H1 (cell line): ENCODE results near the gene PRKCA. TPM values are rescaled to one million over a fixed set of nuclear protein-coding genes. Genes with fewer than 3 reads are reported as not detected.

ENCODE experiments used
- CTCF ChIA-PET: fragments of 300-600 bp; sonication (Branson Sonifier 250); formaldehyde crosslinking; loops from one replicate; lab custom pipeline; 2021; ENCODE audit not compliant: partially characterized antibody; lab: Charles Lee
- POLR2A ChIA-PET: fragments of 300-600 bp; sonication (Branson Sonifier 250); formaldehyde crosslinking; loops from one replicate; lab custom pipeline; 2021; ENCODE audit warnings: inconsistent platforms; ENCODE audit not compliant: partially characterized antibody; lab: Charles Lee
- DNase-seq, 2 experiments: peaks; one replicate each; pipeline versions ENCODE4 v3.0.0 to v3.0.0-alpha.2; 2010 to 2022; ENCODE audit warnings: low spot score in 2 of 2, low read depth in 1 of 2, mixed read lengths in 1 of 2
- FAIRE-seq: peaks from 2 replicates; lab custom pipeline; 2011; peaks lifted over from hg19 to GRCh38; lab: Jason Lieb, UNC
- H2AFZ ChIP-seq: 2 replicates; pipeline ENCODE4 v1.8.1; 2012; ENCODE audit warnings: low read length, inconsistent platforms
- H2AK5ac ChIP-seq: 2 replicates; pipeline ENCODE4 v1.6.1; 2013; ENCODE audit warnings: low read depth, low read length
- H2BK120ac ChIP-seq: replicated peaks from 2 replicates; pipeline ENCODE3; 2013; ENCODE audit warnings: low read depth, low read length, inconsistent platforms
- H2BK12ac ChIP-seq: 2 replicates; pipeline ENCODE4 v1.6.1; 2013; ENCODE audit warnings: low read depth, low read length
- H2BK15ac ChIP-seq: 2 replicates; pipeline ENCODE4 v1.6.1; 2013; ENCODE audit warnings: low read length
- H2BK20ac ChIP-seq: 2 replicates; pipeline ENCODE4 v1.6.1; 2013; ENCODE audit warnings: low read length
- H2BK5ac ChIP-seq: 2 replicates; pipeline ENCODE4 v1.6.1; 2013; ENCODE audit warnings: low read depth, low read length
- H3K14ac ChIP-seq: 2 replicates; pipeline ENCODE4 v1.6.1; 2013; ENCODE audit warnings: inconsistent platforms; ENCODE audit not compliant: insufficient read length
- H3K18ac ChIP-seq: 2 replicates; pipeline ENCODE4 v1.6.1; 2013; ENCODE audit warnings: low read length; ENCODE audit errors: extremely low read depth
- H3K23ac ChIP-seq: 2 replicates; pipeline ENCODE4 v1.6.1; 2013; ENCODE audit warnings: inconsistent platforms; ENCODE audit not compliant: insufficient read length
- H3K23me2 ChIP-seq: 2 replicates; pipeline ENCODE4 v1.6.1; 2013; ENCODE audit warnings: low read depth, low read length
- H3K27ac ChIP-seq: 2 replicates; pipeline ENCODE4 v1.6.1; 2011; ENCODE audit warnings: low read depth, low read length, inconsistent platforms
- H3K27me3 ChIP-seq, 4 experiments: replicated peaks in 1 of 4; 1 replicate in 1 of 4; 2 replicates in 3 of 4; pipeline versions ENCODE4 v1.6.1 to v1.8.1; 2011 to 2013; ENCODE audit warnings: low read length in 3 of 4, mild to moderate bottlenecking in 3 of 4, inconsistent platforms in 2 of 4, mixed read lengths in 2 of 4, moderate library complexity in 1 of 4; ENCODE audit not compliant: control insufficient read depth in 3 of 4, insufficient read depth in 3 of 4; ENCODE audit errors: extremely low read depth in 1 of 4
- H3K36me3 ChIP-seq, 4 experiments: 2 replicates each; pipeline versions ENCODE4 v1.6.1 to v1.8.1; 2011 to 2013; ENCODE audit warnings: mild to moderate bottlenecking in 4 of 4, low read length in 3 of 4, moderate library complexity in 2 of 4, control low read depth in 1 of 4, inconsistent platforms in 1 of 4; ENCODE audit not compliant: insufficient read depth in 4 of 4, control insufficient read depth in 2 of 4
- H3K4ac ChIP-seq: replicated peaks from 2 replicates; pipeline ENCODE3; 2013; ENCODE audit warnings: low read length, low read depth, mixed read lengths, inconsistent platforms; ENCODE audit not compliant: insufficient read length
- H3K4me1 ChIP-seq, 4 experiments: replicated peaks in 1 of 4; 1 replicate in 1 of 4; 2 replicates in 3 of 4; pipeline versions ENCODE4 v1.6.1 to v1.8.1; 2011 to 2013; ENCODE audit warnings: low read length in 3 of 4, inconsistent platforms in 2 of 4, mixed read lengths in 1 of 4; ENCODE audit not compliant: insufficient read depth in 4 of 4, control insufficient read depth in 3 of 4
- H3K4me2 ChIP-seq, 2 experiments: 2 replicates each; pipeline versions ENCODE4 v1.6.1 to v1.8.1; 2011 to 2013; ENCODE audit warnings: low read depth in 2 of 2, low read length in 2 of 2, control low read depth in 1 of 2, inconsistent platforms in 1 of 2, mild to moderate bottlenecking in 1 of 2; ENCODE audit not compliant: insufficient read depth in 1 of 2
- H3K4me3 ChIP-seq, 4 experiments: fragments of 200-600, 300-600 bp in 1 of 4; sonication (generic), shearing (Covaris generic), sonication (Bioruptor Twin) in 1 of 4; 2 replicates each; pipeline versions ENCODE4 v1.5.1 to v1.8.1; 2011 to 2016; ENCODE audit warnings: low read length in 4 of 4, low read depth in 3 of 4, control low read depth in 2 of 4, inconsistent platforms in 2 of 4, mild to moderate bottlenecking in 2 of 4, mixed read lengths in 1 of 4, moderate library complexity in 1 of 4; ENCODE audit not compliant: insufficient read depth in 2 of 4; ENCODE audit errors: extremely low read depth in 1 of 4
- H3K56ac ChIP-seq: replicated peaks from 2 replicates; pipeline ENCODE3; 2013; ENCODE audit warnings: low read depth, mild to moderate bottlenecking, mixed read lengths, low read length, inconsistent platforms; ENCODE audit not compliant: insufficient read length
- H3K79me1 ChIP-seq: 2 replicates; pipeline ENCODE4 v1.6.1; 2013; ENCODE audit warnings: low read depth, low read length, control low read depth
- H3K79me2 ChIP-seq, 2 experiments: 2 replicates each; pipeline versions ENCODE4 v1.6.1 to v1.8.1; 2012 to 2013; ENCODE audit warnings: low read length in 2 of 2, mild to moderate bottlenecking in 2 of 2, inconsistent platforms in 1 of 2; ENCODE audit not compliant: insufficient read depth in 2 of 2, control insufficient read depth in 1 of 2
- H3K9ac ChIP-seq, 4 experiments: replicated peaks in 1 of 4; 1 replicate in 1 of 4; 2 replicates in 3 of 4; pipeline versions ENCODE4 v1.6.1 to v1.8.1; 2011 to 2013; ENCODE audit warnings: low read depth in 3 of 4, low read length in 3 of 4, control low read depth in 2 of 4, mild to moderate bottlenecking in 2 of 4, moderate library complexity in 2 of 4, inconsistent platforms in 1 of 4; ENCODE audit errors: extremely low read depth in 1 of 4
- H3K9me3 ChIP-seq, 2 experiments: 2 replicates each; pipeline versions ENCODE4 v1.6.1 to v1.8.1; 2012 to 2013; ENCODE audit warnings: mild to moderate bottlenecking in 2 of 2, moderate library complexity in 2 of 2, control low read depth in 1 of 2, inconsistent platforms in 1 of 2, low read depth in 1 of 2, low read length in 1 of 2, mixed read lengths in 1 of 2; ENCODE audit not compliant: insufficient read depth in 2 of 2
- H4K20me1 ChIP-seq, 2 experiments: replicated peaks in 1 of 2; 2 replicates each; pipeline versions ENCODE3 to v1.8.1; 2011 to 2013; ENCODE audit warnings: inconsistent platforms in 2 of 2, low read length in 2 of 2, mild to moderate bottlenecking in 1 of 2; ENCODE audit not compliant: insufficient read depth in 2 of 2, control insufficient read depth in 1 of 2
- H4K5ac ChIP-seq: 2 replicates; pipeline ENCODE4 v1.6.1; 2013; ENCODE audit warnings: low read length, low read depth, mixed read lengths, inconsistent platforms; ENCODE audit not compliant: insufficient read length
- H4K8ac ChIP-seq: 2 replicates; pipeline ENCODE4 v1.8.0; 2013; ENCODE audit warnings: mild to moderate bottlenecking, moderate library complexity, low read length, inconsistent platforms; ENCODE audit not compliant: insufficient read depth; ENCODE audit errors: extremely low read depth
- H4K91ac ChIP-seq: replicated peaks from 2 replicates; pipeline ENCODE3; 2013; ENCODE audit warnings: low read length, mixed read lengths, inconsistent platforms; ENCODE audit not compliant: insufficient read length
- EZH2 ChIP-seq: fragments of 200-600 bp; sonication (generic); IDR thresholded peaks from 2 replicates; pipeline ENCODE4 v1.7.1; 2012; ENCODE audit warnings: low read depth, mild to moderate bottlenecking, moderate library complexity, low read length, inconsistent platforms; ENCODE audit not compliant: severe bottlenecking
- FOSL1 ChIP-seq: IDR thresholded peaks from 2 replicates; pipeline ENCODE4 v1.6.1; 2011; ENCODE audit warnings: mild to moderate bottlenecking, low read depth, low read length, moderate library complexity; ENCODE audit not compliant: insufficient read depth
- GTF2F1 ChIP-seq: IDR thresholded peaks from 2 replicates; pipeline ENCODE4 v1.6.1; 2012; ENCODE audit warnings: low read depth, low read length, improper control_type of control experiment, borderline replicate concordance
- RXRA ChIP-seq: IDR thresholded peaks from 2 replicates; pipeline ENCODE4 v1.6.1; 2011; ENCODE audit warnings: low read depth, mild to moderate bottlenecking, low read length, moderate library complexity; ENCODE audit not compliant: insufficient read depth
- TAF1 ChIP-seq: IDR thresholded peaks from 2 replicates; pipeline ENCODE4 v1.6.1; 2011; ENCODE audit warnings: mild to moderate bottlenecking, low read depth, low read length
- WGBS, 2 experiments: shearing (Covaris generic) in 1 of 2; methylation state at CpG; one replicate each; pipeline versions ENCODE4 v1.1.6 to v1.1.7; 2013 to 2015; ENCODE audit warnings: low lambda C conversion rate in 2 of 2, mixed read lengths in 2 of 2, inconsistent platforms in 1 of 2, low coverage in 1 of 2, missing lambda C conversion rate in 1 of 2; ENCODE audit not compliant: insufficient replicate concordance in 2 of 2, insufficient coverage in 1 of 2, insufficient read length in 1 of 2; ENCODE audit errors: extremely low coverage in 1 of 2, missing lambda C conversion rate in 1 of 2; 5-methylcytosine and 5-hydroxymethylcytosine counted together
- polyA plus RNA-seq, 7 experiments: library from polyadenylated mRNA; depleted of rRNA in 3 of 7; stranded (reverse) in 5 of 7; unstranded in 2 of 7; fragments of >200 nt in 5 of 7; fragments of 200-250 nt in 2 of 7; gene quantifications; 1 replicate in 5 of 7; 2 replicates in 1 of 7; 4 replicates in 1 of 7; pipeline versions ENCODE4 v1.2.1 to v1.2.3, GENCODE V29; 2011 to 2013; ENCODE audit warnings: missing spikeins in 2 of 7, mixed read lengths in 2 of 7
- total RNA-seq: library from RNA; stranded (reverse); fragmentation: NEBNext Ultra II Directional; extraction: Animal tissue kit (Norgen Biotek cat#: 25700); gene quantifications from 2 replicates; pipeline ENCODE4 v1.2.1, GENCODE V29; 2021

Gene PRKCA
- total and polyA plus RNA-seq, 2 of the 8 experiments (the other 6 are each of a cell fraction or from before 2014, with no cell fraction given): 5.8 to 17.8 TPM

GRCh38 chr17:66652840-66653507 is 350.6 kb downstream of the PRKCA start:
- DNase-seq (no peak), FAIRE-seq (no peak)
- no peak overlapping the region for H2BK120ac ChIP-seq
- H2BK20ac ChIP-seq: no peak overlapping the region
- 89% methylated on average over 6 of the region's 6 CpGs; no CpG with 5 or more reads in 1 of the 2 experiments for WGBS, 2 experiments
- H2AFZ ChIP-seq: no peak overlapping the region
- H3K36me3 ChIP-seq: no peaks in the 10 kb centered on the region
- H3K4ac ChIP-seq: no peak overlapping the region
- no peak overlapping the region for H3K23ac ChIP-seq
- H4K20me1 ChIP-seq: no peaks in the 10 kb centered on the region
- no peak overlapping the region for H4K5ac ChIP-seq
- no peak overlapping the region for H4K91ac ChIP-seq
- no peak overlapping the region for H2AK5ac ChIP-seq
- H3K9ac ChIP-seq: no peak overlapping the region
- POLR2A ChIA-PET: no interaction called here
- no peak overlapping the region for H3K27ac ChIP-seq
- H3K23me2 ChIP-seq: no peaks in the 10 kb centered on the region
- no peak overlapping the region for H3K18ac ChIP-seq
- no peak overlapping the region for H2BK12ac ChIP-seq
- no peak overlapping the region for H3K4me3 ChIP-seq
- no peak overlapping the region for H4K8ac ChIP-seq
- H3K79me1 ChIP-seq: no peaks in the 10 kb centered on the region
- H3K14ac ChIP-seq: no peak overlapping the region
- peaks cover 0 to 6% (median 2%) of the 10 kb centered on the region in 4 experiments; a peak in 1 of 7 replicates for H3K4me1 ChIP-seq
- H2BK15ac ChIP-seq: no peak overlapping the region
- no peaks in the 10 kb centered on the region for H3K27me3 ChIP-seq
- no peak overlapping the region for H3K4me2 ChIP-seq
- no peak overlapping the region for H3K56ac ChIP-seq
- TF ChIP-seq FOSL1: no peak
- no peak for TF ChIP-seq GTF2F1
- no peak for TF ChIP-seq EZH2
- TF ChIP-seq TAF1: no peak
- TF ChIP-seq RXRA: no peak
- CTCF ChIA-PET: interaction anchor here (1.2 to 1.9 kb wide), 2 partner anchors 10 to 22 kb away, joined by 3 to 7 read pairs; no protein-coding TSS in a partner anchor
- no peak overlapping the region for H2BK5ac ChIP-seq
- H3K79me2 ChIP-seq: no peaks in the 10 kb centered on the region
- no peaks in the 10 kb centered on the region for H3K9me3 ChIP-seq
